Heart left ventricle (tissue), 13 donors: ENCODE data around the gene ANKRD16.
"Not testable (repeated sequence)": the region's sequence is repeated elsewhere in the genome, so short reads cannot be mapped to it uniquely, and the experiment has no call there.

Source experiments
- CTCF ChIP-seq, 12 donors: fragments of 200-600 bp; sonication (generic) in 4 of 12; IDR thresholded peaks; one replicate each; pipeline versions ENCODE4 v1.5.0 to v1.8.0; 2018 to 2022; ENCODE audit warnings: antibody characterized with exemption in 12 of 12, mild to moderate bottlenecking in 5 of 12
- POLR2A ChIP-seq, 2 donors: fragments of 450-650 bp; IDR thresholded peaks; one replicate each; pipeline ENCODE4 v1.6.1; 2017; ENCODE audit warnings: antibody characterized with exemption in 2 of 2, mild to moderate bottlenecking in 2 of 2, moderate library complexity in 2 of 2
- donor health status: ischemic (EF 13 %, LVEDD 7.1; RV severe dilation, severe dysfunction).
- donor health status: DM: no; HTN: yes; CAD: no.
- donor health status: DM: no; HTN: no; CAD: no.
- donor health status: ischemic (EF 25% LVEDD 6.9; RV normal size, moderate dysfunction).
- donor health status: ischemic (EF 25% LVEDD 5.7; RV mildly dilated, moderate dysfunction).
- donor health status: ischemic (EF 35%, LVEDD 5.7; RV mildly dilated, moderate dysfunction).
- donor health status: nonischemic (EF 11% LVEDD 7.7; RV severe dilation, severe dysfunction).
- donor health status: DM: yes; HTN: yes; CAD: no.
- donor health status: PGD.
- donor health status: ischemic (EF 29% LVEDD 5.4; RV normal size, mild dysfunction).
- donor health status: nonischemic (EF 23%, LVEDD 6.1; RV moderate dilation, normal function).

- not testable (repeated sequence) for TF ChIP-seq CTCF, POLR2A (IDR thresholded peaks at IDR 0.05)
Observed at GRCh38 chr10:5868383-5868782, 21.3 kb downstream of the ANKRD16 start.
